Measurements from ENCODE around the gene QSOX1. TPM values are rescaled to one million over a fixed set of nuclear protein-coding genes. Genes with fewer than 3 reads are reported as not detected.
A peak's percentile ranks its signal among the peaks of the same experiment; 100 is the strongest.

The QSOX1 gene
- total RNA-seq, 1 experiment from 2014 or later, result 69.0 TPM

GRCh38 chr1:180181048-180181447 lies 26.4 kb downstream of the QSOX1 start:
- no peaks in the 10 kb centered on the region for H3K9me3 ChIP-seq (ENCODE audit: low read depth, low read length, poor library complexity, severe bottlenecking)
- no peak for TF ChIP-seq EZH2 (IDR thresholded peaks at IDR 0.05; ENCODE audit: borderline replicate concordance, low read depth, low read length, poor library complexity, severe bottlenecking)
- peak; percentile 66 for TF ChIP-seq CTCF (conservative IDR thresholded peaks at IDR 0.05; ENCODE audit: low read depth, low read length)

GRCh38 chr1:180181996-180182642 lies 27.4 kb downstream of the QSOX1 start:
- no peaks in the 10 kb centered on the region for H3K4me1 ChIP-seq (ENCODE audit: insufficient read depth, low read length, poor library complexity, severe bottlenecking)
- DNase-seq (ENCODE audit: low spot score), result no peak
- TF ChIP-seq EZH2 (IDR thresholded peaks at IDR 0.05; ENCODE audit: borderline replicate concordance, low read depth, low read length, poor library complexity, severe bottlenecking), result no peak
- no peak for TF ChIP-seq CTCF (conservative IDR thresholded peaks at IDR 0.05; ENCODE audit: low read depth, low read length)
- H3K4me3 ChIP-seq (ENCODE audit: low read depth, low read length, poor library complexity, severe bottlenecking), result no peak overlapping the region
- ChIA-PET POLR2A (ENCODE audit: low non-redundant PET) (no interaction called here), CTCF (no interaction called here)
- H3K27ac ChIP-seq (ENCODE audit: low read depth, low read length, poor library complexity, severe bottlenecking), result no peak overlapping the region
- BruUV-seq (replicated peaks), result no TSS peak
- intact Hi-C loops (cut with micrococcal nuclease; ENCODE audit: unreplicated experiment), result no loop called here
- H3K9me3 ChIP-seq (ENCODE audit: low read depth, low read length, poor library complexity, severe bottlenecking), result no peaks in the 10 kb centered on the region
- H3K36me3 ChIP-seq (ENCODE audit: insufficient read depth, low read length, poor library complexity, severe bottlenecking), result no peaks in the 10 kb centered on the region
- H3K27me3 ChIP-seq (replicated peaks; ENCODE audit: insufficient read depth, low read depth, low read length, poor library complexity), result no peaks in the 10 kb centered on the region

More at GRCh38 chr1:180181048-180181447, 26.4 kb downstream of the QSOX1 start:
- H3K4me1 ChIP-seq (ENCODE audit: insufficient read depth, low read length, poor library complexity, severe bottlenecking), result no peaks in the 10 kb centered on the region
- no peak overlapping the region for H3K4me3 ChIP-seq (ENCODE audit: low read depth, low read length, poor library complexity, severe bottlenecking)
- no TSS peak for BruUV-seq (replicated peaks)
- no peaks in the 10 kb centered on the region for H3K36me3 ChIP-seq (ENCODE audit: insufficient read depth, low read length, poor library complexity, severe bottlenecking)
- H3K27me3 ChIP-seq (replicated peaks; ENCODE audit: insufficient read depth, low read depth, low read length, poor library complexity), result no peaks in the 10 kb centered on the region
- peak; percentile 58 for DNase-seq (ENCODE audit: low spot score)
- intact Hi-C loops (cut with micrococcal nuclease; ENCODE audit: unreplicated experiment), result no loop called here
- CTCF ChIA-PET, result interaction anchor here (0.6 to 1.2 kb wide), 5 partner anchors 17 to 284 kb away, joined by 3 to 4 read pairs (median 3); no protein-coding TSS in a partner anchor
- POLR2A ChIA-PET (ENCODE audit: low non-redundant PET), result no interaction called here
- H3K27ac ChIP-seq (ENCODE audit: low read depth, low read length, poor library complexity, severe bottlenecking), result no peak overlapping the region

- Histone ChIP-seq H3K9me3 (ENCODE audit: low read depth, low read length, poor library complexity, severe bottlenecking) (no peaks in the 10 kb centered on the region), H3K4me3 (ENCODE audit: low read depth, low read length, poor library complexity, severe bottlenecking) (no peak overlapping the region), H3K27me3 (replicated peaks; ENCODE audit: insufficient read depth, low read depth, low read length, poor library complexity) (no peaks in the 10 kb centered on the region), H3K36me3 (ENCODE audit: insufficient read depth, low read length, poor library complexity, severe bottlenecking) (no peaks in the 10 kb centered on the region), H3K4me1 (ENCODE audit: insufficient read depth, low read length, poor library complexity, severe bottlenecking) (no peaks in the 10 kb centered on the region), H3K27ac (ENCODE audit: low read depth, low read length, poor library complexity, severe bottlenecking) (no peak overlapping the region)
- ChIA-PET CTCF (no interaction called here), POLR2A (ENCODE audit: low non-redundant PET) (no interaction called here)
- no TSS peak for BruUV-seq (replicated peaks)
- intact Hi-C loops (cut with micrococcal nuclease; ENCODE audit: unreplicated experiment), result no loop called here
- TF ChIP-seq EZH2 (IDR thresholded peaks at IDR 0.05; ENCODE audit: borderline replicate concordance, low read depth, low read length, poor library complexity, severe bottlenecking) (no peak), CTCF (conservative IDR thresholded peaks at IDR 0.05; ENCODE audit: low read depth, low read length) (no peak)
- DNase-seq (ENCODE audit: low spot score), result no peak
Measured at GRCh38 chr1:180182643-180183311, 28.1 kb downstream of the QSOX1 start.
